MM.1S (cell line): ENCODE measurements around the gene ANKS6.

Source experiments
- DNase-seq: peaks from one replicate; pipeline ENCODE4 v3.0.0-alpha.2; 2015
- H2AFZ ChIP-seq: fragments of 300-600 bp; sonication (generic); 2 replicates; pipeline ENCODE4 v1.6.0; 2016; ENCODE audit warnings: antibody characterized with exemption, low read length
- H3F3A ChIP-seq: fragments of 300-600 bp; sonication (generic); 2 replicates; pipeline ENCODE4 v1.6.1; 2016; ENCODE audit warnings: mild to moderate bottlenecking, antibody characterized with exemption, low read length, moderate library complexity, mixed read lengths; ENCODE audit not compliant: insufficient read depth
- H3K27ac ChIP-seq: fragments of 300-600 bp; sonication (generic); 2 replicates; pipeline ENCODE4 v1.5.1; 2016; ENCODE audit warnings: mild to moderate bottlenecking, low read length
- H3K27me3 ChIP-seq: fragments of 300-600 bp; sonication (generic); replicated peaks from 2 replicates; pipeline ENCODE4 v1.6.0; 2016; ENCODE audit warnings: low read length; ENCODE audit not compliant: insufficient read depth
- H3K36me3 ChIP-seq: fragments of 300-600 bp; sonication (generic); replicated peaks from 2 replicates; pipeline ENCODE4 v1.6.1; 2016; ENCODE audit warnings: mild to moderate bottlenecking, low read length, mixed read lengths; ENCODE audit not compliant: insufficient read depth
- H3K4me1 ChIP-seq: fragments of 300-600 bp; sonication (generic); 2 replicates; pipeline ENCODE4 v1.6.1; 2016; ENCODE audit warnings: low read length, mixed read lengths
- H3K4me2 ChIP-seq: fragments of 300-600 bp; sonication (generic); 2 replicates; pipeline ENCODE4 v1.6.0; 2016; ENCODE audit warnings: low read depth, low read length
- H3K4me3 ChIP-seq: fragments of 300-600 bp; sonication (generic); 2 replicates; pipeline ENCODE4 v1.5.1; 2016; ENCODE audit warnings: low read length, mixed read lengths
- H3K79me2 ChIP-seq: fragments of 300-600 bp; sonication (generic); 2 replicates; pipeline ENCODE4 v1.6.1; 2016; ENCODE audit warnings: mixed run types, low read length, mixed read lengths
- H3K9ac ChIP-seq: fragments of 300-600 bp; sonication (generic); 2 replicates; pipeline ENCODE4 v1.6.1; 2016; ENCODE audit warnings: low read length, mixed read lengths
- H3K9me2 ChIP-seq: fragments of 300-600 bp; sonication (generic); replicated peaks from 2 replicates; pipeline ENCODE4 v1.6.1; 2016; ENCODE audit warnings: mild to moderate bottlenecking, low read length, mixed read lengths; ENCODE audit not compliant: insufficient read depth
- H3K9me3 ChIP-seq: fragments of 300-600 bp; sonication (generic); replicated peaks from 2 replicates; pipeline ENCODE4 v1.6.1; 2016; ENCODE audit warnings: mild to moderate bottlenecking, low read length, mixed read lengths; ENCODE audit not compliant: insufficient read depth
- H4K20me1 ChIP-seq: fragments of 300-600 bp; sonication (generic); 2 replicates; pipeline ENCODE4 v1.6.1; 2016; ENCODE audit warnings: mild to moderate bottlenecking, low read length, moderate library complexity, mixed read lengths; ENCODE audit not compliant: insufficient read depth
- CTCF ChIP-seq: fragments of 300-600 bp; sonication (generic); IDR thresholded peaks from 2 replicates; pipeline ENCODE4 v1.5.1; 2016; ENCODE audit warnings: antibody characterized with exemption, low read length, mixed read lengths
- EZH2 ChIP-seq: fragments of 300-600 bp; sonication (generic); optimal IDR thresholded peaks from 2 replicates; pipeline ENCODE3; 2017; ENCODE audit warnings: low read depth, mild to moderate bottlenecking, antibody characterized with exemption, low read length, mixed read lengths
- EZH2phosphoT487 ChIP-seq: fragments of 300-600 bp; sonication (generic); IDR thresholded peaks from 2 replicates; pipeline ENCODE4 v1.6.1; 2018; ENCODE audit warnings: antibody characterized with exemption, low read length

The ANKS6 gene

GRCh38 chr9:98780059-98780749, 16.2 kb downstream of the ANKS6 start:
- Histone ChIP-seq H3K9ac (no peak overlapping the region), H3K4me2 (no peak overlapping the region), H3K4me3 (no peak overlapping the region), H3K9me3 (no peaks in the 10 kb centered on the region), H4K20me1 (no peaks in the 10 kb centered on the region), H2AFZ (no peak overlapping the region), H3K9me2 (no peaks in the 10 kb centered on the region), H3K79me2 (no peaks in the 10 kb centered on the region), H3F3A (no peaks in the 10 kb centered on the region), H3K27ac (no peak overlapping the region), H3K36me3 (no peaks in the 10 kb centered on the region), H3K27me3 (no peaks in the 10 kb centered on the region), H3K4me1 (no peaks in the 10 kb centered on the region)
- TF ChIP-seq EZH2phosphoT487 (no peak), CTCF (no peak), EZH2 (no peak)
- DNase-seq = no peak

- no peaks in the 10 kb centered on the region for H3K27me3 ChIP-seq
- no peak overlapping the region for H3K27ac ChIP-seq
- no peaks in the 10 kb centered on the region for H3K36me3 ChIP-seq
- no peak overlapping the region for H3K4me3 ChIP-seq
- H3K4me1 ChIP-seq = no peaks in the 10 kb centered on the region
- H3K4me2 ChIP-seq = no peak overlapping the region
- DNase-seq = no peak
- no peaks in the 10 kb centered on the region for H3F3A ChIP-seq
- H3K9ac ChIP-seq = no peak overlapping the region
- no peaks in the 10 kb centered on the region for H4K20me1 ChIP-seq
- H3K79me2 ChIP-seq = no peaks in the 10 kb centered on the region
- no peak overlapping the region for H2AFZ ChIP-seq
- no peaks in the 10 kb centered on the region for H3K9me3 ChIP-seq
- no peaks in the 10 kb centered on the region for H3K9me2 ChIP-seq
- no peak for TF ChIP-seq CTCF
- TF ChIP-seq EZH2 = no peak
- no peak for TF ChIP-seq EZH2phosphoT487
Measured at GRCh38 chr9:98778711-98779530, 17.4 kb downstream of the ANKS6 start.

GRCh38 chr9:98778251-98778650, 18.1 kb downstream of the ANKS6 start:
- TF ChIP-seq EZH2phosphoT487 (no peak), CTCF (no peak), EZH2 (no peak)
- Histone ChIP-seq H3K4me2 (no peak overlapping the region), H3K79me2 (no peaks in the 10 kb centered on the region), H3K9me3 (no peaks in the 10 kb centered on the region), H2AFZ (no peak overlapping the region), H3K9me2 (no peaks in the 10 kb centered on the region), H3K4me3 (no peak overlapping the region), H3K27me3 (no peaks in the 10 kb centered on the region), H3K27ac (no peak overlapping the region), H4K20me1 (no peaks in the 10 kb centered on the region), H3F3A (no peaks in the 10 kb centered on the region), H3K9ac (no peak overlapping the region), H3K36me3 (no peaks in the 10 kb centered on the region), H3K4me1 (no peaks in the 10 kb centered on the region)
- no peak for DNase-seq
